Peyer's patch (tissue), 4 donors: ENCODE measurements around the gene MIPEP.

Source experiments
- POLR2A ChIP-seq, 2 donors: fragments of 450-650 bp; IDR thresholded peaks; one replicate each; pipeline ENCODE4 v1.5.1; 2017; ENCODE audit warnings: antibody characterized with exemption in 2 of 2, mild to moderate bottlenecking in 2 of 2, moderate library complexity in 2 of 2
- TF ChIP-seq, protein P1 (sequence below), 6 experiments: fragments of 450-650 bp in 4 of 6; fragments of 200-600 bp in 2 of 6; sonication (generic) in 1 of 6; IDR thresholded peaks; one replicate each; pipeline ENCODE4 v1.5.1; 2017 to 2019; ENCODE audit warnings: antibody characterized with exemption in 6 of 6, mild to moderate bottlenecking in 3 of 6, moderate library complexity in 1 of 6

- no peak for TF ChIP-seq POLR2A (IDR thresholded peaks at IDR 0.05)
- TF ChIP-seq, protein P1, sequence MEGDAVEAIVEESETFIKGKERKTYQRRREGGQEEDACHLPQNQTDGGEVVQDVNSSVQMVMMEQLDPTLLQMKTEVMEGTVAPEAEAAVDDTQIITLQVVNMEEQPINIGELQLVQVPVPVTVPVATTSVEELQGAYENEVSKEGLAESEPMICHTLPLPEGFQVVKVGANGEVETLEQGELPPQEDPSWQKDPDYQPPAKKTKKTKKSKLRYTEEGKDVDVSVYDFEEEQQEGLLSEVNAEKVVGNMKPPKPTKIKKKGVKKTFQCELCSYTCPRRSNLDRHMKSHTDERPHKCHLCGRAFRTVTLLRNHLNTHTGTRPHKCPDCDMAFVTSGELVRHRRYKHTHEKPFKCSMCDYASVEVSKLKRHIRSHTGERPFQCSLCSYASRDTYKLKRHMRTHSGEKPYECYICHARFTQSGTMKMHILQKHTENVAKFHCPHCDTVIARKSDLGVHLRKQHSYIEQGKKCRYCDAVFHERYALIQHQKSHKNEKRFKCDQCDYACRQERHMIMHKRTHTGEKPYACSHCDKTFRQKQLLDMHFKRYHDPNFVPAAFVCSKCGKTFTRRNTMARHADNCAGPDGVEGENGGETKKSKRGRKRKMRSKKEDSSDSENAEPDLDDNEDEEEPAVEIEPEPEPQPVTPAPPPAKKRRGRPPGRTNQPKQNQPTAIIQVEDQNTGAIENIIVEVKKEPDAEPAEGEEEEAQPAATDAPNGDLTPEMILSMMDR (IDR thresholded peaks at IDR 0.05), result no peak
Observed at GRCh38 chr13:23715092-23715761, 174.0 kb downstream of the MIPEP start.
